LNCAP (cell line): ENCODE data around the gene TTC14.
A peak's percentile ranks its signal among the peaks of the same experiment; 100 is the strongest.

Experiments
- CTCF ChIP-seq: fragments of 450-650 bp; IDR thresholded peaks from 2 replicates; pipeline ENCODE4 v1.5.1; 2017; ENCODE audit warnings: mild to moderate bottlenecking

TTC14 gene

GRCh38 chr3:180646187-180646790 lies 44.3 kb downstream of the TTC14 start:
- TF ChIP-seq CTCF = peak; percentile 40

GRCh38 chr3:180656406-180656805 lies 54.4 kb downstream of the TTC14 start:
- TF ChIP-seq CTCF = no peak

- no peak for TF ChIP-seq CTCF
These were observed 55.1 kb downstream of the TTC14 start for GRCh38 chr3:180657094-180657493.
